ENCODE data around the gene CFAP20DC. TPM values are rescaled to one million over a fixed set of nuclear protein-coding genes. Genes with fewer than 3 reads are reported as not detected.

The CFAP20DC gene
- total RNA-seq, 4 donors from 2014 or later = 0.13 to 1.6 (median 0.35) TPM; not detected in 1

GRCh38 chr3:58751882-58752567, 297.8 kb downstream of the CFAP20DC start:
- no peak for TF ChIP-seq POLR2A (IDR thresholded peaks at IDR 0.05)
- no peak for TF ChIP-seq POLR2AphosphoS5 (IDR thresholded peaks at IDR 0.05)
- TF ChIP-seq EP300 (IDR thresholded peaks at IDR 0.05) = no peak
- no peak for TF ChIP-seq CTCF (IDR thresholded peaks at IDR 0.05)
- ATAC-seq = no peak
- H3K4me1 ChIP-seq = no peaks in the 10 kb centered on the region
- H3K9me3 ChIP-seq = no peaks in the 10 kb centered on the region
- H3K4me3 ChIP-seq = no peak overlapping the region
- H3K36me3 ChIP-seq = no peaks in the 10 kb centered on the region
- H3K27ac ChIP-seq = no peak overlapping the region
- H3K27me3 ChIP-seq = no peaks in the 10 kb centered on the region
- WGBS, 2 donors (ENCODE audit: low coverage in 1 of 2) = 26 to 34% methylated on average over 2 to 3 of the region's 3 CpGs

GRCh38 chr3:58751235-58751634, 298.6 kb downstream of the CFAP20DC start:
- Histone ChIP-seq H3K27ac (no peak overlapping the region), H3K36me3 (no peaks in the 10 kb centered on the region), H3K4me3 (no peak overlapping the region), H3K4me1 (no peaks in the 10 kb centered on the region), H3K27me3 (no peaks in the 10 kb centered on the region), H3K9me3 (no peaks in the 10 kb centered on the region)
- ATAC-seq = no peak
- WGBS, 2 donors (ENCODE audit: low coverage in 1 of 2) = 53 to 67% methylated on average over 2 to 4 of the region's 4 CpGs
- TF ChIP-seq CTCF (IDR thresholded peaks at IDR 0.05) (no peak), POLR2A (IDR thresholded peaks at IDR 0.05) (no peak), POLR2AphosphoS5 (IDR thresholded peaks at IDR 0.05) (no peak), EP300 (IDR thresholded peaks at IDR 0.05) (no peak)

GRCh38 chr3:58749948-58750347, 299.9 kb downstream of the CFAP20DC start:
- Histone ChIP-seq H3K36me3 (no peaks in the 10 kb centered on the region), H3K4me1 (no peaks in the 10 kb centered on the region), H3K27me3 (no peaks in the 10 kb centered on the region), H3K4me3 (no peak overlapping the region), H3K9me3 (no peaks in the 10 kb centered on the region), H3K27ac (no peak overlapping the region)
- TF ChIP-seq EP300 (IDR thresholded peaks at IDR 0.05) (no peak), POLR2A (IDR thresholded peaks at IDR 0.05) (no peak), CTCF (IDR thresholded peaks at IDR 0.05) (no peak), POLR2AphosphoS5 (IDR thresholded peaks at IDR 0.05) (no peak)
- ATAC-seq = no peak
- 74 to 85% methylated on average over 3 of the region's 3 CpGs for WGBS, 2 donors (ENCODE audit: low coverage in 1 of 2)

- Histone ChIP-seq H3K27me3 (no peaks in the 10 kb centered on the region), H3K36me3 (no peaks in the 10 kb centered on the region), H3K4me1 (no peaks in the 10 kb centered on the region), H3K9me3 (no peaks in the 10 kb centered on the region), H3K4me3 (no peak overlapping the region), H3K27ac (no peak overlapping the region)
- TF ChIP-seq POLR2AphosphoS5 (IDR thresholded peaks at IDR 0.05) (no peak), EP300 (IDR thresholded peaks at IDR 0.05) (no peak), POLR2A (IDR thresholded peaks at IDR 0.05) (no peak), CTCF (IDR thresholded peaks at IDR 0.05) (no peak)
- no peak for ATAC-seq
- WGBS, 2 donors (ENCODE audit: low coverage in 1 of 2) = 20 to 67% methylated on average over 1 to 3 of the region's 4 CpGs
Measured at GRCh38 chr3:58748024-58748423, 301.8 kb downstream of the CFAP20DC start.

- H3K27ac ChIP-seq = no peak overlapping the region
- no peak overlapping the region for H3K4me3 ChIP-seq
- H3K4me1 ChIP-seq = no peaks in the 10 kb centered on the region
- no peak for ATAC-seq
- 90 to 92% methylated on average over 3 of the region's 3 CpGs for WGBS, 2 donors (ENCODE audit: low coverage in 1 of 2)
- no peaks in the 10 kb centered on the region for H3K9me3 ChIP-seq
- H3K36me3 ChIP-seq = no peaks in the 10 kb centered on the region
- no peaks in the 10 kb centered on the region for H3K27me3 ChIP-seq
- TF ChIP-seq POLR2AphosphoS5 (IDR thresholded peaks at IDR 0.05) = no peak
- no peak for TF ChIP-seq EP300 (IDR thresholded peaks at IDR 0.05)
- TF ChIP-seq POLR2A (IDR thresholded peaks at IDR 0.05) = no peak
- TF ChIP-seq CTCF (IDR thresholded peaks at IDR 0.05) = no peak
Measured at GRCh38 chr3:58746758-58747157, 303.1 kb downstream of the CFAP20DC start.

Data from gastroesophageal sphincter (tissue), 4 donors.